Measurements from ENCODE around the gene SLC4A1.
A peak's percentile ranks its signal among the peaks of the same experiment; 100 is the strongest.

The SLC4A1 gene

GRCh38 chr17:44232061-44232460, 35.9 kb downstream of the SLC4A1 start:
- no peak for TF ChIP-seq CTCF (IDR thresholded peaks at IDR 0.05; ENCODE audit: low read depth, low read length)
- H3K4me3 ChIP-seq (ENCODE audit: low read depth, low read length), result no peak overlapping the region

GRCh38 chr17:44230140-44230539, 37.8 kb downstream of the SLC4A1 start:
- no peak for TF ChIP-seq CTCF (IDR thresholded peaks at IDR 0.05; ENCODE audit: low read depth, low read length)
- no peak overlapping the region for H3K4me3 ChIP-seq (ENCODE audit: low read depth, low read length)

GRCh38 chr17:44229090-44229489, 38.8 kb downstream of the SLC4A1 start:
- no peak for TF ChIP-seq CTCF (IDR thresholded peaks at IDR 0.05; ENCODE audit: low read depth, low read length)
- H3K4me3 ChIP-seq (ENCODE audit: low read depth, low read length), result no peak overlapping the region

GRCh38 chr17:44223541-44224071, 44.3 kb downstream of the SLC4A1 start:
- H3K4me3 ChIP-seq (ENCODE audit: low read depth, low read length), result no peak overlapping the region
- no peak for TF ChIP-seq CTCF (IDR thresholded peaks at IDR 0.05; ENCODE audit: low read depth, low read length)

GRCh38 chr17:44222112-44222869, 45.6 kb downstream of the SLC4A1 start:
- no peak; the same call in 1 of the 2 replicates for TF ChIP-seq CTCF (IDR thresholded peaks at IDR 0.05; ENCODE audit: low read depth, low read length)
- H3K4me3 ChIP-seq (ENCODE audit: low read depth, low read length), result peak overlapping the region; percentile 82

GRCh38 chr17:44221862-44222111, 46.1 kb downstream of the SLC4A1 start:
- peak overlapping the region; percentile 82 for H3K4me3 ChIP-seq (ENCODE audit: low read depth, low read length)
- no peak for TF ChIP-seq CTCF (IDR thresholded peaks at IDR 0.05; ENCODE audit: low read depth, low read length)

- peak overlapping the region; percentile 82 for H3K4me3 ChIP-seq (ENCODE audit: low read depth, low read length)
- no peak for TF ChIP-seq CTCF (IDR thresholded peaks at IDR 0.05; ENCODE audit: low read depth, low read length)
These were observed 46.7 kb downstream of the SLC4A1 start for GRCh38 chr17:44221084-44221861.

Measured in WI38 (cell line).